SJCRH30 (cell line): ENCODE results near the gene TMEM132C. TPM values are rescaled to one million over a fixed set of nuclear protein-coding genes. Genes with fewer than 3 reads are reported as not detected.
"Not testable (repeated sequence)": the region's sequence is repeated elsewhere in the genome, so short reads cannot be mapped to it uniquely, and the experiment has no call there.

Experiments
- DNase-seq, 2 experiments: peaks; one replicate each; pipeline ENCODE4 v3.0.0-alpha.2; 2015 to 2020
- H3K27ac ChIP-seq: fragments of 250-450 bp; sonication (Bioruptor Pico); 2 replicates; pipeline ENCODE4 v1.5.1; 2020; ENCODE audit warnings: mild to moderate bottlenecking, moderate library complexity
- H3K27me3 ChIP-seq: fragments of 250-450 bp; sonication (Bioruptor Pico); 2 replicates; pipeline ENCODE4 v1.5.1; 2020; ENCODE audit warnings: mild to moderate bottlenecking, moderate library complexity
- H3K36me3 ChIP-seq: fragments of 250-450 bp; sonication (Bioruptor Pico); 2 replicates; pipeline ENCODE4 v1.5.1; 2020; ENCODE audit warnings: mild to moderate bottlenecking, moderate library complexity
- H3K4me1 ChIP-seq: fragments of 250-450 bp; sonication (Bioruptor Pico); 2 replicates; pipeline ENCODE4 v1.5.1; 2020; ENCODE audit warnings: mild to moderate bottlenecking, moderate library complexity
- H3K4me3 ChIP-seq: fragments of 250-450 bp; sonication (Bioruptor Pico); 2 replicates; pipeline ENCODE4 v1.5.1; 2020; ENCODE audit warnings: mild to moderate bottlenecking, moderate library complexity
- H3K9me3 ChIP-seq: fragments of 250-450 bp; sonication (Bioruptor Pico); replicated peaks from 2 replicates; pipeline ENCODE4 v1.5.1; 2020; ENCODE audit warnings: mild to moderate bottlenecking, moderate library complexity
- total RNA-seq: library from RNA; depleted of rRNA; stranded (reverse); fragments of >200 nt; shearing (Covaris generic); gene quantifications from 2 replicates; pipeline ENCODE4 v1.2.3, GENCODE V29; 2014

TMEM132C gene
- total RNA-seq, 1 experiment from 2014 or later, result not detected

GRCh38 chr12:128445415-128446127 is 178.6 kb downstream of the TMEM132C start:
- Histone ChIP-seq H3K27me3 (no peaks in the 10 kb centered on the region), H3K36me3 (no peaks in the 10 kb centered on the region), H3K4me1 (peaks cover 14% of the 10 kb centered on the region), H3K27ac (no peak overlapping the region; the same call in 1 of the 2 replicates), H3K9me3 (no peaks in the 10 kb centered on the region), H3K4me3 (no peak overlapping the region)
- no peak for DNase-seq

DNA sequence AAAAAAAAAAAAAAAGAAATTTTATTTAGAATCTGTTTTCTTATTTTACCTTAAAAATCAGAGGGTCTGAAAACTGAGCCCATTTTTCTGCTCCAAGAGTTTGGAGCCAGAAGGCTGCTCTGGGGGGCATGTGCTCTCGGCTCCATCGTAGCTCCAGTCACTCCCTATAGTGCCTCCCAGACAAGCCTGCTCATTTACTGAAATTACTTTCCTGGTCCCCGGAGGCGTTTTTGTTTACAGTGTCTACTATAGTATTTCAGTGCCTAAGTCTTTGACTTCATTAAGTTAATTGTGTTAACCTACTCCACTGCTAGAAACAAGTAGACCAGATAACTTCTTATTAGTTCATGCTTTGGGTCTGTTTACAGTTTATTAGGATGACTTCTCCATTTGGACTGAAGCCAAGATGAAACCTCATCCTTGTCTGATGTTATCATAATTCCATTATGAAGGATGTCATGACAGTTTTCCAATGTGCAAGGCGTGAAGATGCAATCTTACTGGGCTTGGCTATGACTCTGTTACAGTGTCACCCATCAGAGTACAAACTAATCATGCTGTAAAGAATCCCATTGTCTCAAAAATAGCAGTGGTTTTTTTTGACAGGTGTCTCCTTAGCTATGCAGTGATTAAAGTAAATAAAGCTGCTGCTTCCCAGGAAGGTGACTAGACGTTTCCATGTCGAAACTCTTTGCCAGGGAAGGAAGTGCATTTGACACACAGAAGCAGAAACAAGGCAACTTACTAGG is 182.3 kb downstream of the TMEM132C start:
- Histone ChIP-seq H3K27ac (peak overlapping the region; percentile 79), H3K4me3 (no peak overlapping the region), H3K9me3 (no peaks in the 10 kb centered on the region), H3K36me3 (no peaks in the 10 kb centered on the region), H3K4me1 (peaks cover 14% of the 10 kb centered on the region), H3K27me3 (no peaks in the 10 kb centered on the region)
- peak; percentile 45 to 76 for DNase-seq

DNA sequence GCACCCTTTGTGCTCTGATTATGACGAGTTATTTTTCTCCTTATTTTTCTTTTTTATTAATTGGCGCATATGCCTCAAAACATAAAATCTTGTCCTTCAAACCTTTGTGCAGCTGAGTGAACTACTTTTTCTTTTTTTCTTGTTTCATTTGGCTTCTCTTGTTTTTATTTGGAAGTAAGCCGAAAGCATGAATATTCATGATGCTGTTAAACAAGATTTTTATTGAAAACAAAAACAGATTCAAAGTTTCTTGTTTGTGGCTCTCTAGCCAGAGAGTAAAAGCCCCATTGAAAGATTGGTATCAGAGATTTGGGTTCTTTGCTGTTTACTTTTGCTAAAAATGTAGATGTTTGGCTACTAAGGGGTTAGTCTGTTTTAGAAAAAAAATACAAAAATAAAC is 183.8 kb downstream of the TMEM132C start:
- Histone ChIP-seq H3K4me3 (no peak overlapping the region), H3K9me3 (no peaks in the 10 kb centered on the region), H3K4me1 (peaks cover 14% of the 10 kb centered on the region), H3K27ac (no peak overlapping the region), H3K36me3 (no peaks in the 10 kb centered on the region), H3K27me3 (no peaks in the 10 kb centered on the region)
- no peak for DNase-seq

- no peaks in the 10 kb centered on the region for H3K9me3 ChIP-seq
- H3K4me3 ChIP-seq, result no peak overlapping the region
- no peaks in the 10 kb centered on the region for H3K27me3 ChIP-seq
- H3K27ac ChIP-seq, result no peak overlapping the region
- no peak for DNase-seq
- no peaks in the 10 kb centered on the region for H3K36me3 ChIP-seq
- no peaks in the 10 kb centered on the region for H3K4me1 ChIP-seq
Observed at GRCh38 chr12:128455851-128456250, 188.9 kb downstream of the TMEM132C start.

- Histone ChIP-seq H3K27me3 (no peaks in the 10 kb centered on the region), H3K9me3 (no peaks in the 10 kb centered on the region), H3K4me3 (no peak overlapping the region), H3K4me1 (no peaks in the 10 kb centered on the region), H3K36me3 (no peaks in the 10 kb centered on the region), H3K27ac (no peak overlapping the region)
- DNase-seq, result no peak
Observed at GRCh38 chr12:128456922-128457321, 190.0 kb downstream of the TMEM132C start.

DNA sequence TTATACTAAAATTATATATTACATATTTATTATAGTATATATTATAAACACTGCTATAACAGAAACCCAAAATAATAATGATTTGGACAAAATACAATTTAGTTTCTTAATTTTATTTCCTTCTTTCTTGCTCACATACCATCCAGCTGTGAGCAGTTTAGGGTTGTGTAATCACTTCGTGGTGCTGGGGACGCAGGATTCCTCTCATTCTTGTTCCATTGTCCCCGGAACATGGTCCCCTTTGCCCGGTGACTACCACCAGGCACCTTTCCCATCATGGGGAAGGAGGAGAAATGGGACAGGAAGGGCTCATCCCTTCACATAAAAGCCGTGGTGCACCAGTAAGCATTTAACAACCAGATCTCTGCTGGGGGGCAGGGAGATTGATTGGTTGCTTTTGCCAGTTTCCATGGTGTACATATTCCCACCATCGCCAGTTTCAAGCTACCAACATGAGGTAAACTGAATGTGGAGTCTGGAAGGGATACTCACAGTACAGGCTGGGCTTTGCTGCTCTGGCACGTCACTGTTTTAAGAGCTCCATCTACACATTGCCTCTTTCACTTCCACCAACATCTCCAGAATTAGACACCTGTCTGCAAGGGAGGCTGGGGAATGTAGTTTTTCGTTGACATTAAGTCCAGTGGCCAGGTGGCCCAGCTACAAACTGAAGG is 191.5 kb downstream of the TMEM132C start:
- Histone ChIP-seq H3K36me3 (no peaks in the 10 kb centered on the region), H3K9me3 (no peaks in the 10 kb centered on the region), H3K4me1 (no peaks in the 10 kb centered on the region), H3K27ac (no peak overlapping the region), H3K4me3 (no peak overlapping the region), H3K27me3 (no peaks in the 10 kb centered on the region)
- DNase-seq, result no peak

DNA sequence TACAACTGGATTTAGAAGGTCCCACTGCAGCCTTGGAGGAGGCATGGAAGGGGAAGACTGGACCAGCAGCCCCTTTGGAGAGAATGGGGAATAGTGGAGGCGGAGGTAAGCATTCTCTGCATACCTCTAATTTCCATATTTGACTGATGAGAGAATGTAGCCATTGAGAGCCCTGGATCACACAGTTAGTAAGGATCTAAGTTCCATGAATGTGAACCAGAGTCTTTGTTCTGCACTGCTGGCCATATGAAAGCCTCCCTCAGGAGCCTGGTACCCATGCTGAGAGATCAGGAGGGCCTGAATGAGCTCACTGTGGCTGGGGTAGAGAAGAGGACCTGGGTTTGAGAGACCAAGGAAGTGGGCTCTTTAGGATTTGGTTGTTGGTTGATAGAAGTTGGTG is 192.1 kb downstream of the TMEM132C start:
- H3K27me3 ChIP-seq, result no peaks in the 10 kb centered on the region

GRCh38 chr12:128463881-128464280 is 196.9 kb downstream of the TMEM132C start:
- Histone ChIP-seq H3K27ac (no peak overlapping the region), H3K4me3 (no peak overlapping the region), H3K9me3 (no peaks in the 10 kb centered on the region), H3K36me3 (no peaks in the 10 kb centered on the region), H3K4me1 (no peaks in the 10 kb centered on the region), H3K27me3 (no peaks in the 10 kb centered on the region)
- DNase-seq, result no peak

More for the DNA sequence above, 192.1 kb downstream of the TMEM132C start:
- Histone ChIP-seq H3K4me3 (no peak overlapping the region), H3K9me3 (no peaks in the 10 kb centered on the region), H3K36me3 (no peaks in the 10 kb centered on the region), H3K27ac (no peak overlapping the region), H3K4me1 (no peaks in the 10 kb centered on the region)
- DNase-seq, result no peak

- DNase-seq, result no peak
- H3K4me3 ChIP-seq, result no peak overlapping the region
- no peaks in the 10 kb centered on the region for H3K9me3 ChIP-seq
- no peaks in the 10 kb centered on the region for H3K4me1 ChIP-seq
- no peak overlapping the region for H3K27ac ChIP-seq
- H3K36me3 ChIP-seq, result no peaks in the 10 kb centered on the region
- no peaks in the 10 kb centered on the region for H3K27me3 ChIP-seq
Observed at GRCh38 chr12:128467882-128468281, 200.9 kb downstream of the TMEM132C start.

DNA sequence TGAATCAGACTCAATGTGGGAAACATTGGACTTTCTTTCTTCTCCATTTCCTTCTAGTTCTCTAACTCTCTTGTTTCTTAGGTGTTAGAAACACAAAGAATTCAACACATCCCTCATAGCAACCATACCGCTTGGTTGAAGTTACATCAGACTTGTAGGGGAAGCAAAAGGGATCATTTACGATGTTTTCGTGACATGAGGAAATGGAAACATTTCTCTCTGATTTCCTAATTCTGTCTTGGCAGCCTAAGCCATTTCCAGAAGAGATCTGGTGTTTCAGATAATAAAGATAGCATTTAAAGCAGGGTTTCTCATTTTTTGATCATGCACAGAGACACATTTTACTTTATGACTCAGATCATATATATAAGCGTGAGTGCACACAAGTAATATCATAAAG is 202.0 kb downstream of the TMEM132C start:
- no peak overlapping the region for H3K27ac ChIP-seq
- H3K4me1 ChIP-seq, result no peaks in the 10 kb centered on the region
- DNase-seq, result no peak
- no peaks in the 10 kb centered on the region for H3K9me3 ChIP-seq
- no peaks in the 10 kb centered on the region for H3K27me3 ChIP-seq
- H3K36me3 ChIP-seq, result no peaks in the 10 kb centered on the region
- no peak overlapping the region for H3K4me3 ChIP-seq

GRCh38 chr12:128471491-128471890 is 204.5 kb downstream of the TMEM132C start:
- H3K4me3 ChIP-seq, result no peak overlapping the region
- no peaks in the 10 kb centered on the region for H3K9me3 ChIP-seq
- no peaks in the 10 kb centered on the region for H3K36me3 ChIP-seq
- no peak overlapping the region for H3K27ac ChIP-seq
- H3K27me3 ChIP-seq, result no peaks in the 10 kb centered on the region
- no peak for DNase-seq
- H3K4me1 ChIP-seq, result no peaks in the 10 kb centered on the region

DNA sequence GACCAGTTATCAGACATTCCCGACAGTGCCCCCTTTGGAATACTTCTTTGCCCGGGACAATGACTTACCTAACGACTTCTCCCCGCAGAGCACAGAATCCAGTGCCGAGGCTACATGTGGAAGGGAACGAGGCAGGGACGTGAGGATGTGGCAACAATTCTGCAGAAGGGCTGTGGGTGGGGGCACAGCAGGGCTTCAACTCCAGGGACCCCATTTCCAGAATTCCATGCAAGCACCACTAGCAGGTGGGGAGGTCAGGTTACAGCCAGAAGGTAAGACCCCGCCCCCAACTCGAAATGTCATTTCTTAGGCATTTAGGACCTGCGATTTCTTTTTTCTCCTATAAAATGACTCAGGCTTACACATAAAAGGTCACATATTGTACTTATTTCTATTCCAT is 207.9 kb downstream of the TMEM132C start:
- Histone ChIP-seq H3K4me1 (no peaks in the 10 kb centered on the region), H3K36me3 (no peaks in the 10 kb centered on the region), H3K27ac (no peak overlapping the region), H3K4me3 (no peak overlapping the region), H3K27me3 (no peaks in the 10 kb centered on the region), H3K9me3 (no peaks in the 10 kb centered on the region)
- no peak for DNase-seq

DNA sequence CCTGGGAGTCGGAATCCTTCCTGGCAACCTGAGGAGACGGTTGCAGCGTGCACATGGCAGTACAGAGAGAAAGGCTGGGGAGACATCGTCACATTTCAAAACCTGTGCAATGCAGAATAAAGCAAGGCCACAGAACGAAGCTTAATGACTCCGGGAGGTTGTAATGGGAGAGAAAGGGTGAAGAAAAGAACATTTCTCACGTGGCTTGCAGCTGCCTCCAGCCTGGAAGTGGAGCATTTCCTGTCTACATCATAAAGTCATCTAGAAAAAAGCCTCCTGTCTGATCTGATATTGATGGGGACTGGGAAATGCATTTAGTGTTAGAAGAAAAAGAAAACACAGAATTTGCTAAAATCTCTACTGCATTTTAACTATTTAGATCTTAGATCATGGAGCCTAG is 209.3 kb downstream of the TMEM132C start:
- no peak overlapping the region for H3K27ac ChIP-seq
- no peaks in the 10 kb centered on the region for H3K27me3 ChIP-seq
- H3K36me3 ChIP-seq, result no peaks in the 10 kb centered on the region
- 0 out of 2 replicates have a peak, but pooled peaks cover 2% of the 10 kb centered on the region for H3K4me1 ChIP-seq
- H3K4me3 ChIP-seq, result no peak overlapping the region
- H3K9me3 ChIP-seq, result no peaks in the 10 kb centered on the region
- DNase-seq, result no peak

DNA sequence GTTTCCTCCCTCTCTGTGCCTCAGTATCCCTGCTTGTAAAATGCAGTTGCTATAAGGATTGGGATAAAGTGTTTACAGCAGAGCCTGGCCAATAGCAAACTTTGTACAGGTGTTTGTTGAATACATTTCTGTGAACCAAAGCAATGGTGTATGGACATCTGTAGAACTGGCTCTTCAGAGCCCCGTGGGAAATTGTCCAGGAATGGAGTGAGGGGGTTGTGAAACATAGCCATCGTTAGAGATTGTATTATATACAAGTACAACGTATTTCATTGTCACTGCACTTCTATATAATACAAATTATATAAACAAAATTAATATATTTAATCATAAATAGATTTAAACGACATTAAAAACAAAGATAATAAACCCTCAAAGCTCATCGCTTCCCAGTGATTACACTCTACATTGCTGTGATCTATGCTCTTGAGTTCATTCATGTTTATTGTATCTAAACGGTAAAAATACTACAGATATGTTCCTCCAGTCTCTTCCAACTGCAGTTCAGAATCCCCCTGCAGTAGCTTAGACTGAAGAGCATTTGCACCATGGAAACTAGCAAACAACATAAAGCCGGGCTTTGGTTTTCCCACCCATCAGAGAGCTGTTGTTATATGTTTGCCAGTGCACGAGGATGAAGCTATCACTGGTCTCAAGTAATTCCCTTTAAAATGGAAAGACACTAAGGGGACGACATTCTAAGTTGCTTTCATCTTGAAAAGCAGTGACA is 216.7 kb downstream of the TMEM132C start:
- H3K4me3 ChIP-seq, result no peak overlapping the region
- no peaks in the 10 kb centered on the region for H3K36me3 ChIP-seq
- no peak overlapping the region for H3K27ac ChIP-seq
- H3K4me1 ChIP-seq, result 0 out of 2 replicates have a peak, but pooled peaks cover 2% of the 10 kb centered on the region
- no peak for DNase-seq
- no peaks in the 10 kb centered on the region for H3K27me3 ChIP-seq
- no peaks in the 10 kb centered on the region for H3K9me3 ChIP-seq

DNA sequence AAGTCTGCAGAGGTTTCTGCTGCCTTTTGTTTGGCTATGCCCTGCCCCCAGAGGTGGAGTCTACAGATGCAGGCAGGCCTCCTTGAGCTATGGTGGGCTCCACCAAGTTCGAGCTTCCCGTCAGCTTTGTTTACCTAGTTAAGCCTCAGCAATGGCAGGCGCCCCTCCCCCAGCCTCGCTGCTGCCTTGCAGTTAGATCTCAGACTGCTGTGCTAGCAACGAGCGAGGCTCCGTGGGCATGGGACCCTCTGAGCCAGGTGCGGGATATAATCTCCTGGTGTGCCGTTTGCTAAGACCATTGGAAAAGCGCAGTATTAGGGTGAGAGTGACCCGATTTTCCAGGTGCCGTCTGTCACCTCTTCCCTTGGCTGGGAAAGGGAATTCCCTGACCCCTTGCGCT is 230.4 kb downstream of the TMEM132C start:
- not testable (repeated sequence) for H3K27ac ChIP-seq, H3K9me3 ChIP-seq, DNase-seq, H3K27me3 ChIP-seq, H3K4me3 ChIP-seq, H3K36me3 ChIP-seq, H3K4me1 ChIP-seq
